HG03097 (cell line): Measurements from ENCODE around the gene GNB1.

Source experiments
- ATAC-seq: cut with Tn5 transposase; IDR thresholded peaks from one replicate; pipeline ENCODE4 v1.9.1; 2021; ENCODE audit not compliant: unreplicated experiment, low FRiP score

GNB1 gene

DNA sequence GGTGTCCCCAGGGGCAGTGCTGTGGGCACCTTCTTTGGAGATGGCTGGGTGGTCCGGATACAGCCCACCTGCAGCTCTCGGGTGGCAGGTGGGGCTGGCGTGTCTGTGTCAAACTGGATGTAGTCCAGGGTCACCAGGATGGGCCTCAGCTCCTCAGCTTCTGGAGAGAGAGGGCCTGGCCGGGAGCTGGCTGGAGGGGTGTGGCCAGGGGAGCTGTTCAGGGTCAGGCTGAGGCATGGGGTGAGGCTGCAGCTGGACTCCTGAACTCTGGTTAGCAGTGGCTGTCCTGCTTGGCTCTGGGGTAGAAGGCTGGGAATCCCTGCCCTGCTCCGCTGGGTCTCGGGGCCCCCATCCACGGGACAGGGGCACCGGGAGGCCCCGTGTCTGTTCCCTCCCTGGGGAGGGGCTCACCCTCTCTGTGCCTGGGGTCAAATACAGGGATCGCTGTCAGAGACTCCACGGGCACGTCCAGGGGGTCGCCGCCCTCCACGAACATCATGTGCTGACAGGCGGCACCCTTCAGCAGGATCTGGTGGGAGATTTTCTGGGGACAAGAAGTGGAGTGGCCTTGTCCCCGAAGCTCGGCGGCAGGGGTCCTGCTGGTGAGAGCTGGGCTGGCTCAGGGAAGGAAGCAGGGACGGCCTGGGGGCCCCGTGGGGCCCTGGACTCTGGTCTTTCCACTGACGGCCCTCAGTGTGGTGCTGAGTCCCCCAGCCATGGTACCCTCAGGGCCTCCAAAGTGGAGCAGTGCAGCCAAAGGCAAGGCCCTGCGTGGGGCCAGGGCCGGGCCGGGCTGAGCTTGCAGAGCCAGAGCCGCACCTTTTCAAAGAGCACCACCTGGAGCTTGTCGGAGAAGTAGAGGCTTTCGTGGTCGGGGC is 32.3 kb upstream of the GNB1 start:
- no peak for ATAC-seq

DNA sequence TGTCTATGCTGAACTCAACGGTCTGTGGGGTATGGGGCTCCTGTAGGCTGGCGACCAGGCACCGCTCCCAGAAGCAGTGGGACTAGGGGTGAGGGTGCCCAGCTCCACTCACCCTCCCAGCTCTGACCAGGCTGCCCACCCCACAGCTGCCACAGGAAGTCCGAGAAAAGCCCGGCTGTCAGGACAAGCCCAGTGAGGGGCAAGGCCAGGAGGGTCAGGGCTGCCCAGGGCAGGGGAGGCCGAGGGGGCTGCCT is 31.7 kb upstream of the GNB1 start:
- no peak for ATAC-seq

DNA sequence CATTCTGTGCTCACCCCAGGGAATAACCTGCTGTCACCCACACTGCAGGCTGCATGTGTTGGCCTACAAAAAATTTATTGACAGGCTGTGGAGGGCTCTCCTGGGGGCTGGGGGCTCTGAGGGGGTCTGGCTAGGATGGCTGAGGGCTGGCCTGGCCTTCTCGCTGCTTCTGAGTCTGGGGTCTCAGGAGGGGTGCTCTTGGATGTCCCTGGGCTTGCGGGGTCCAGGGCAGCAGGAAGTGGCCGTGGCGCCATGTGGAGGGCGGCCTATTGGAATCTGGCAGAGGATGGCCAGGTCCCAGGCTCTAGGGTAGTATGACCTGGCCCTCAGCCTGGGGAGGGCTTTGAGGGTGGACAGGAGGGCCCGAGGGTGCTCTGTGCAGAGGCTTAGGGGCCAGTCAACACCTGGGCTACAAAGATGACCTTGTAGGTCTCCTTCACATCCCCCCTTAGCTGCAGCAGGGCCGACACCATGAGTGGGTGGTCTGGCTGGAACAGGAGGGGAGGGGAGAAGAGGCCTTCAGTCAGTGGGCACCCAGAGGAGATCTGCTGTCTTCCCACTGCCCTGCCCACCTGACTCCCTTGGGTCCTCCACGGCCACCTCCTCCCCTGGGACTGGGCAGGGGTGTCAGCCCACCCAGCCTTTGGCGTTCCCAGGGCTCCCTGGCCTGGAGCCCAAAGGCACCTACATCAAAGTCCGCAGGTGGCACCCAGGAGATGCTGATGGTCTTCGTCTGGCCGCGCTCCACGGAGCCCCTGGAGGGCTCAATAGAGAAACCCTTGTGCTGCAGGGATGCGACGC is 31.2 kb upstream of the GNB1 start:
- ATAC-seq: no peak

DNA sequence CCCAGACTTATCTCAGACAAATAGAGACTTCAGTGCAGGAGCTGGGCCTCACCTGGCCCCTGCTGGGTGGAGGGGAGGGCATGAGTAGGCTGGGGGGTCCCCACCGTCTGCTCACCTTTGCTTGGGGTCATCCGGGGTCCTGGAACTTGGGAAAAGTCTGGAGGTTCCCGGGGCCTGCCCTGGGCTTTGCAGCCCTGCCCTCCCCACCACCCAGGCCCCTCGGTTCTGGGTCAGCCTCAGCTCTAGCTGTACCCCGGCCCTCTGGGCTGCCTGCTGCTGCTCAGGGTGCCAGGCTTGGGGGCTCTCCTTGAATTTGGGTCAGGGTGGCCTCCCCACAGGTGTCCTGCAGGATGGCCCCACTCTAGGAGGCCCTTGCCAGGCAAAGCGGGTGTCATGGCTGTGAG is 30.6 kb upstream of the GNB1 start:
- ATAC-seq: no peak

DNA sequence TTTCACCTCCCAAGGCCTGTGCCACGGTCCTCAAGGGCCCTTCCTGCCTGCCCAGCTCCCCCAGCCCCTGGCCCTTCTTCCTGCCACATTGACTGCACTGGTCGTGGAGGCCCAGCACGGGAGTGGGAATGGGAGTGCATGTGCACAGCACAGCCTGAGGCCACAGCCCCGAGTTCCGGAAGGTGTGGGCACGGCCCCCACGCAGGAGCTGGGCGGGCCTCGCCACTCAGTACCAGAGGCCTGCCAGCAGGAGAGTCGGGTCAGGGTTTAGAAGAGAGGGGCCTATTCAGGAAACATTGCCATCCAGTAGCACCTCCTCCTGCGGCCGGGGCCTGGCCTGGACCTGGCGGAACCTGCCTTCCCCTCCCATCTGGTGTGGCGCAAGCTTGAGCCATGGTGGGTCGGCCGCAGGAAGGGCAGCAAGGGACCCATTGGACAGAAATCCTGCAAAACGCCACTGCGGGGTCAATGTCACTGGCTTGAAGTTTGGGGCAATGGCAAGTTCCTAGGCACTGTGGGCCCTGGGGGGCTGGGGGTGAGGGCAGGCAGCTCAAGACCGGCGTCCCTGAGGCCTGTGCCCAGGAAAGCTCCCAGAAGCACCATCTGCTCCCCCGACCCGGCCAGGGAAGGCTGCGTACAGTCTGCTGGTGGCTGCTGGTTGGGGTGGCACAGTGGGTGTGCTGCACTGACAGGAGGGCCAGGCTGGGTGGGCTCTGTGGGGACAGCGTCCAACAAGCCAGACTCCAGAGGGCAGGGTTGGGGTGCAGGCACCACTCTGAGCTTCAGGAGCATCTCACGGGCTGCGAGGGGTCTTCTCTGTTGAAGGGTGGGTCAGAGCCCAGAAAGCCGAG is 29.9 kb upstream of the GNB1 start:
- no peak for ATAC-seq

DNA sequence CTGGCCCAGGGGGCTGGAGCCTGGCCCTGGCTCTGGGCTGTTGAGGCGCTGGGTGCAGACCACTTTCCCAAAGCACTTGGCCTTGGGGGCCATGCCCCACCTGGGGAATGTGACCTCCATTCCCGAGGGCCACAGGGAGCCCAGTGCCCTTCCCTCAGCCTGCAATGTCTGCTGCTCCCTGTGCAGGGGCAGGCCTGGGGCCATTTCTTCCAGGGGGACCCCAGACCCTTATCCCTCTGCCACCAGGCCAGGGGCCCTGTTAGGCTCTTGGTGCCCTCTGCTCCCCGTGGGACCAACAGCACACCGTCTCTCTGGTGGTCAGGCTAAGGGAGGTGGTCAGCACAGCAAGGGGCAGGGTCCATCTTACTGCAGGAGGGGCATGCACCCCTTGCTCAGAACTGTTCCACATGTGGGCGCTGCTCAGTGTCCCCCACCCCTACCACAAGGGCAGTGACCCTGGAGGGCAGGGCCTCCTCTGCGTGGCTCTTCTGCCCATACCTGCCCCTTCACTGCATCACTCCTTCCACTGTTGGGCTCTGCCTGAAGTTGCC is 29.2 kb upstream of the GNB1 start:
- ATAC-seq: no peak

DNA sequence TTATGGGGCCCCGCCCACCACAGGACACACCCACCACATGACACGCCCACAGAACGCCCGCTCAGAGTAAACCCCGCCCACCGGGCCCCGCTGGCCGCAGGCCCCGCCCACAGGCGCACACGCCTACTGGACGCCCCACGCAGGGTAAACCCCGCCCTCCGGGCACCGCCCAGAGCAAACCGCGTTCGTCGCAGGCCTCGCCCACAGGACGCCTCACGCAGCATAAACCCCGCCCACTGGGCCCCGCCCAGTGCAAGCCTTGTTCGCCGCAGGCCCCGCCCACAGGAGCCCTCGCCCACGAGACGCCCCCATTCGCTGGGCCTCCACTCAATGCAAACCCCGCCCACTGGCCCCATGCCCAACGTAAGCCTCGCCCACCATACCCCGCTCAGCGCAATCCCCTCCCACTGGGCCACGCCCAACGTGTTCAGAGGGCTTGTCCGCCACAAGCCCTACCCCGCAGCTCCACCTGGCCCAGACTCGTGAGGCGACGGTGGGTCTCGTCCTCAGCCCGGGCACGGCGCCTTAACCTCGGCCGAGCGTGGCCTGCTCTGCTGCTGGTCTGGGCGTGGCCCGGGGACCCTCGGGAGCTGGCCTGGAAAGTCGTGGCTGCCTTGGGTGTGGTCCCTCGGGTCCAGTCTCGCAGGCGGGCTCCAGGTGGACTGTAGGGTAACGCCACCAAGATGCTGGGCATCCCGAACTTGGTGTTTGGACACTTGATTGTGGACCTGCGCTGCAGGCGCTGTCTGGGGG is 28.6 kb upstream of the GNB1 start:
- peak; percentile 82 for ATAC-seq

DNA sequence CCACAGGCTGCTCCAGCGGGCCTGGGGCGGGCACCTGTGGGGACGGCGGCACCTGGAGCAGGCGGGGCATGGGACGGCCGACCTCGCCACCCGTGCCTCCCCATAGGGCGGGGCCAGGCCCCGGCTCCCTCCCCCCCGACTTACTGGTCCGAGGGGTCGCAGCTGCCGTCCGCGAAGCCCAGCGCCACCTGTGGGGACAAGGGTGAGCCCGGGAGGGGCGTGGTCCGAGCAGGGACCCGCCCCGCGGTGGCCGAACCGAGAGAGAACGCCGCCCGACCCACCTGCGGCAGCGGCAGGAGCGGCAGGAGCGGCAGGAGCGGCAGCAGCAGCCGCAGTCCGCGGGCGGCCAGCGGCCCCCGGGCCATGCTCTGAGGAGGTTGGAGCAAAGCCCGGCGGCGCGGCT is 28.0 kb upstream of the GNB1 start, which contains the start of gene TMEM52:
Gene TMEM52 (minus strand): TSS at position 379 of the 403 bp plus-strand sequence. CDS start 14 bp downstream, at position 365.
- no peak for ATAC-seq

DNA sequence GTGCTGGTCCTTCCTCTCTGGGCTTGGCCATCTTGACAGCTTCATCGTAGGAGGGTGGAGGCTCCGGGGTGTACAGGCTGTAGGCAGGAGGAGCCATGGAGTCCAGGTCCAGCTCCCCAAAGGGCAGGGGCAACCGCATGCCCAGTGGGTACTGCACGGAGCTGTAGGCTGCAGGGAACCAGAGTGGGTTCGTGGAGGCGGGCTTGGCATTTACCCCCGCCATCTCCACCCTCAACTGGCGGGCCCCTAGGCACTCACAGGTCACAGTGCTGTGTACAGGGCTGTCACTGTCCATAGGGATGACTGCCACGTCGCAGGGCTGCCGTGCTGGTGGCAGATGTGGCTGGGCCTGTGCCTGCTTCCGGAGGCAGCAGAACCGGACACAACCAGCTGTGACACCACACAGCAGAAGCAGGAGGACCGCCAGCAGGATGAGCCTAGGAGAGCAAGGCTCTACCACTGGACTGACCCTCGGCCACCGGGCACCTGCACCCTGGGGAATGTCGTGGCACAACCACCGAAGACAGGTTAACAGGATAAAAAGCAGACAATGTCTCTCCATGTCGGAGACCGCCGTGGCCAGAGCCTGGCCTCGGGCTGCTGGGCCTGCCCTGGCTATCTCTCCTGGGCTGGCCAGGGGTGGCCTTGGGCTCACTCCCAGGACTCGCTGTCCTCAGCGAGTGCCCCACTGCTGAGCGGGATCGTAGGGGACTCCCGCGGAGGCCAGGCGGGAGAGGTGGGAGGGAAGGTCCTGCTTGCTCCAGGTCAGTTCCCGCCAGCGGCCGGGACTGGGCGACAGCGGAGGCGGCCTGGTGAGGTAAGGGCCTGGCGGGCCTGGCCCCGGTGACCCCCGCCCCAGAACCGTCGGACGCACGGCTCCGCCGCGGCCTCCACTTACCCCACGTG is 27.4 kb upstream of the GNB1 start:
- no peak for ATAC-seq

DNA sequence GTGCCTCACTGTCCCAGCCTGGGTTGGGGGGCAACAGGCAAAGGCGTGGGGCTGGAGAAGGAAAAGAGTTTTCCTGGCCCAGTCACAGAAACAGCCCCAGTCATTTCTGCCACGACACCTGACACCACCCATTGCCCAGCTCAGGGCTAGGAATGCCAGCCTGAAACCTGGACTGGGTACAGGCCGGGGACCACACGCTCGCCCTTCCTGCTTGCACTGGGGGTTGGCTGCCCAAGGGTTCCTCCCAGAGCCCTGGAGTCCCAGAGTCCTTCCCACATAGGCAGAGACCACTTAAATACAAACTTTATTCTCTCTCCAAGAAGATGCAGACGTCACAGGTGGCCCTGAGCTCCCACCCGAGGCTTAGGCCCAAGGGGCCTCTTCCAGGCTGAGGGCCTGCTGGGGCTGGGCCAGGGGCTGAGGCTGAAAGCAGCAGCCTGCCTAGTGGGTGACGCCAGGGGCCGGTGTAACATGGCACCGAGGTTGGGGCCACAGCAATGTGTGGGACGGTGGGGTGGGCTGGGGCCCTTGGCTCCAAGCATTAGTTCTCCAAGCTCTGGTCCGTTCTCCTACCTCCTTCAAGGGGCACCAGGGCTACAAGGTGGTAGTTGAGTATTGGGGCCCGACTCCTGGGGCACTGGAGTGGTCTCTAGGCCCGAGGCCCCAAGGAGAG is 26.6 kb upstream of the GNB1 start:
- ATAC-seq: no peak

DNA sequence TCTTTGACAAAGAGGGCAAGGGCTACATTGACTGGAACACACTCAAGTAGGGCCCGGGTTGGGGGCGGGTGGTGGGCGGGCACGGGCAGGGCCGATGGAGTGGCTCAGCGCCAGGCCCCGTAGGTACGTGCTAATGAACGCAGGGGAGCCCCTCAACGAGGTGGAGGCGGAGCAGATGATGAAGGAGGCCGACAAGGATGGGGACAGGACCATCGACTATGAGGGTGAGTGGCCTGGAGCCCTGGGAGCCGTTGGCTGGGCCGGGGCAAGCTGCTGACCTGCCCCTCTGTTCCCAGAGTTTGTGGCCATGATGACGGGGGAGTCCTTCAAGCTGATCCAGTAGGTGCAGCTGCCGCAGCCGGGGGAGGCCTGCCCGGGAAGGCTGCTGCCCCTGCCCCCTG is 26.0 kb upstream of the GNB1 start:
- no peak for ATAC-seq

DNA sequence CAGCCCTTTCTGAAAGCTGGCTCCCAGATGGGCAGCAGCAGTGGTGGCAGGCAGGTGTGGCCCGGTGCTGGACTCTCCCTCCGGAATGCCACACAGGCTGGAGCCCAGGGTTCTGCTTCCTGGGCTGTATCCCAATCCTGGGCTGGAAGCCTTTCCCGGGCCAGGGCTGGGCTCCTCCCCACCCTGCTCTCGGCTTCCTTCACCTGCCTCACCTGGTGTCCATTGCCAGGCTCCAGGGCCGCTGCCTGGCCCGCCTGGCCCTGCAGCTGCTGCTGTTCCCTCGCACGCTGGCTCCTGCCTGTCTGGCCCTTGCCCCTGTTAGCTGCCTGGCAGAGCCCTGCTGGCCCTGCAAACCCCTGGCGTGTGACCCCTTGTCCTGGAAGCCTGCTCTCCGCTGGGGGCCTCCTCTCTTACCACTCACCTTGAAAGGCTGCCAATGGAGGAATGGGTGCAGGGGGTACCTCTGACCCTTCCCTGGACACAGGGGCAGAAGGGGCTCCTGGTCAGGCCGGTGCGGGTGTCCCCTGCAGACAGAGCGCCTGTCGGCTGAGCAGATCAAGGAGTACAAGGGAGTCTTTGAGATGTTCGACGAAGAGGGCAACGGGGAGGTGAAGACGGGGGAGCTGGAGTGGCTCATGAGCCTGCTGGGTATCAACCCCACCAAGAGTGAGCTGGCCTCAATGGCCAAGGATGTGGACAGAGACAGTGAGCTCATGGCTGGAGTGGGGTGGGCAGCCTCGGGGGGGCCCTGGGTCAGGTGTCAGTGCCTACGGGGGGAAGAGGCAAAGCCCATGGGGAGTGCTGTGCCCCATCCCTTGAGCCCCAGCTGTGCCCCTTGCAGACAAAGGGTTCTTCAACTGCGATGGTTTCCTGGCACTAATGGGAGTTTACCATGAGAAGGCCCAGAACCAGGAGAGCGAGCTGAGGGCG is 25.3 kb upstream of the GNB1 start:
- ATAC-seq: no peak

DNA sequence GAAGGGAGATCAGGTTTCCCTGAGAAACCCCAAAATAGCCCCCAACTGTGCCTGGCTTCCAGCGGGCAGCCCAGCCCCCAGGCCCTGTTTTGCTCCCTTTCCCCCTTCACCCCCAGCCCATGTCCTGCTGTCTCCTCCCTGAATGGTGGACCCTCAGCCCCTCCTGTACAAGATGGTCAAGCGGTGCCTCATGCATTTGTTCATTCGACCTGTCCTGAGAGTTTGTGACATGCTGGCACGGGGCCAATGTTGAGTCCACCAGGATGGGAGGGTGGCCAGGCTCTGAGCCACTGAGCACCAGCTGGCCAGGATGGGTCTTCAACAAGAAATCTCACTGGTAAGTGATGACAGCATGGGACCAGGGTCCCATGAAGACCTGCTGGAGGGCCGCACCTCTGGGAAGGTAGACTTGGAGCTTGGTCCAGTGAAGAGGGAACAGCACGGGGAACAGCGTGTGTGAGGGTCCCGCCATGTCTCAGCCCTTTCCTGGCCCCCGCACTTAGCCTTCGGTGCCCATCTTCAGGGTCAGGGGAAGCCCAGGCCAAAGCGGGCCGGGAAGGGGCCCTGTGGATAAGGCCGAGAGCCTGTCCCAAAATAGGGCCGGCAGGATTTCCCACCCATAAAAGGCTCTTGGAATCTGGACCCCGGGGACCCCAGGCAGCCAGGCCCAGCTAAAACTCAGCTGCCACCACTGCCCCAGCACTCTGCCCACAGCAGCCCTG is 24.2 kb upstream of the GNB1 start, which contains the start of gene CALML6:
Gene CALML6 (plus strand): TSS at position 290 of the 722 bp plus-strand sequence. CDS start 21 bp downstream, at position 311.
- ATAC-seq: no peak

DNA sequence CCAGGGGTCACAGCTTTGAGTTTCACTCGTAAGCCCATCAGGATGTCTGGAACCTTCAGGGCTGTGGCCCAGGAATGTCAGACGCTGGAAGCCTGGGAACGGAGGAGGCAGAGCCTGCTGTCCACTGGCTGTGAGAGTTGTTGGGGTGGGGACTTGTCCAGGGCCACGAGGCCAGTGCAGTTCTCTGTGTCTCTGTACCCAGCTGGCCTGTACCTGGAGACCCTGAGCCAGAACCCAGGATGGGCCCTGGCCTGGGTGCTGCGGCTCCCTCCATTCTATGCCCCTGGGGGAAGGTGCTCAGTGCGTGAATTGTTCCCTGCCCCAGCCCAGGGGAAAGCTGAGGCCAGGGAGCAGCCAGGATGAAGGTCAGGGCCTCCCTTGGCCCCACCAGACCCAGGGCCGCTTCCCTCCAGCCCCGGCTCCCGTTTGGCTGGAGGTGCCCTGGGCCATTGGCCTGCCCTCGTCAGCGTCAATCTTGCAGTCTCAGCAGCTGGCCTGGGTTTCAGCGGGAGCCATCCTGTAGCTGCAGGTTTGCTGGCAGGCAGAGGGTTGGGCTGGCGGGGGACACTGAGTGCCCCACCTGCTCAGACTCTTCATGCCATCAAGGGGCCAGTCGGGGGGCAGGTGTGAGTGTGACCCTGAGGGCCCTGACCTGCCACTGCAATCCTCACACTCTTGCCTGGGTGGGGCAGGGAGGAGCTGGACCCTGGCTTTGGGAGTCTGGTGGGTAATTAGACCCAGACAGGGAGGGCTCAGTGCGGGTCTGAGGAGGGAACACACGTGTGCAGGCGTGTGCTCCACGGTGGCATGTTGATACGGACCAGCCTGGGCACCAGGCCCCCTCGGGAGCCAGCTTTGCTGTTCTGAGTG is 23.4 kb upstream of the GNB1 start:
- no peak for ATAC-seq

DNA sequence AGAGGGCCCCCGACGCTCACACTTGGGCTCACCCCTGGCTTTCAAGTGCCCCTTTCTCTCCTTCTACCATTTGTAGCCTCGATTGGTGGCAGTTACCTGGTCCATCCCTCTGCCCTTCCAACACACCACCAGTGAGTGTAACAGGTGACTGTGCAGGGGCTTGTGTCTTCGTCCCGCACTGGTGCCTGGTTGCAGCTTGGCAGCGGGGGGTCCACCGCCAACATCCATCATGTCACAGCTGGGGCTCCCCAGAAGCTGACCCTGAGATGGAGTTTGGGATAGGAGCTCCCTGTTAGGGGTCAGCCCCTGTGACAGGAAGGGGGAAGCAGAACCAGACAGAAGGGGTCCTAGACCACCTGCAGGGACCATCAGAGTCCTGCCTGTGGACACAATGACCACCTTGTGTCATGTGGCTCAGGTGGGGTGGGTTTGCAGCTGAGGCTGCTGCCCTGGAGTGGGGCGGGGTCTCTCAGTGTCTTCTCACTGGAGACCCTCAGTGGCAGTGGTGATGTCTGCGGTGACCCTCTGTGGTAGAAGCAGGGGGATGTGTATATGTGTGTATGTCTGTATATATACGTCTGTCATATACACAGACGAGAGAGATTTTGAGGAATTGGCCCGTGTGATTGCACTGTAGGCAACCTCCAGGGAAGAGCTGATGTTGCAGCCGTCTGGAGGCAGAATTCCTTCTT is 20.6 kb upstream of the GNB1 start:
- ATAC-seq: no peak
